ENCODE results near the gene FUT3.

FUT3 gene

GRCh38 chr19:5896365-5897076 lies 45.3 kb upstream of the FUT3 start:
- Histone ChIP-seq H3K36me3 (ENCODE audit: insufficient read depth) (no peaks in the 10 kb centered on the region), H3K9ac (no peak overlapping the region), H2AFZ (ENCODE audit: low read depth) (no peak overlapping the region), H3K4me1 (ENCODE audit: low read depth, poor library complexity, severe bottlenecking) (no peaks in the 10 kb centered on the region), H4K20me1 (ENCODE audit: insufficient read depth) (no peaks in the 10 kb centered on the region; the same call in 1 of the 2 replicates), H3K27me3 (ENCODE audit: insufficient read depth, low read depth) (no peaks in the 10 kb centered on the region), H3K4me2 (no peak overlapping the region), H3K4me3 (IDR thresholded peaks at IDR 0.05; ENCODE audit: insufficient read depth, low read depth, low read length) (no peak overlapping the region), H3K27ac (no peak overlapping the region), H3K79me2 (ENCODE audit: insufficient read depth, low read depth) (peaks cover 26% of the 10 kb centered on the region)
- TF ChIP-seq CTCF (conservative IDR thresholded peaks at IDR 0.05; ENCODE audit: low read depth, low read length): no peak

GRCh38 chr19:5895890-5896289 lies 44.6 kb upstream of the FUT3 start:
- Histone ChIP-seq H3K79me2 (ENCODE audit: insufficient read depth, low read depth) (peaks cover 19% of the 10 kb centered on the region; the same call in 1 of the 2 replicates), H3K4me2 (no peak overlapping the region), H2AFZ (ENCODE audit: low read depth) (no peak overlapping the region), H3K36me3 (ENCODE audit: insufficient read depth) (no peaks in the 10 kb centered on the region), H4K20me1 (ENCODE audit: insufficient read depth) (no peaks in the 10 kb centered on the region; the same call in 1 of the 2 replicates), H3K27me3 (ENCODE audit: insufficient read depth, low read depth) (no peaks in the 10 kb centered on the region), H3K4me3 (IDR thresholded peaks at IDR 0.05; ENCODE audit: insufficient read depth, low read depth, low read length) (no peak overlapping the region), H3K4me1 (ENCODE audit: low read depth, poor library complexity, severe bottlenecking) (no peaks in the 10 kb centered on the region), H3K9ac (no peak overlapping the region), H3K27ac (no peak overlapping the region)
- no peak for TF ChIP-seq CTCF (conservative IDR thresholded peaks at IDR 0.05; ENCODE audit: low read depth, low read length)

GRCh38 chr19:5895409-5895808 lies 44.2 kb upstream of the FUT3 start:
- H3K27ac ChIP-seq: no peak overlapping the region
- H3K27me3 ChIP-seq (ENCODE audit: insufficient read depth, low read depth): no peaks in the 10 kb centered on the region
- H3K9ac ChIP-seq: no peak overlapping the region
- TF ChIP-seq CTCF (conservative IDR thresholded peaks at IDR 0.05; ENCODE audit: low read depth, low read length): no peak
- no peaks in the 10 kb centered on the region for H3K36me3 ChIP-seq (ENCODE audit: insufficient read depth)
- H3K4me1 ChIP-seq (ENCODE audit: low read depth, poor library complexity, severe bottlenecking): no peaks in the 10 kb centered on the region
- no peak overlapping the region for H3K4me2 ChIP-seq
- no peaks in the 10 kb centered on the region; the same call in 1 of the 2 replicates for H4K20me1 ChIP-seq (ENCODE audit: insufficient read depth)
- no peak overlapping the region for H2AFZ ChIP-seq (ENCODE audit: low read depth)
- H3K79me2 ChIP-seq (ENCODE audit: insufficient read depth, low read depth): peaks cover 15% of the 10 kb centered on the region; the same call in 1 of the 2 replicates
- no peak overlapping the region for H3K4me3 ChIP-seq (IDR thresholded peaks at IDR 0.05; ENCODE audit: insufficient read depth, low read depth, low read length)

- Histone ChIP-seq H3K79me2 (ENCODE audit: insufficient read depth, low read depth) (peaks cover 9% of the 10 kb centered on the region; the same call in 1 of the 2 replicates), H3K36me3 (ENCODE audit: insufficient read depth) (no peaks in the 10 kb centered on the region), H3K27ac (no peak overlapping the region), H3K4me3 (IDR thresholded peaks at IDR 0.05; ENCODE audit: insufficient read depth, low read depth, low read length) (no peak overlapping the region), H3K9ac (no peak overlapping the region), H4K20me1 (ENCODE audit: insufficient read depth) (no peaks in the 10 kb centered on the region; the same call in 1 of the 2 replicates), H2AFZ (ENCODE audit: low read depth) (no peak overlapping the region), H3K27me3 (ENCODE audit: insufficient read depth, low read depth) (no peaks in the 10 kb centered on the region), H3K4me2 (no peak overlapping the region), H3K4me1 (ENCODE audit: low read depth, poor library complexity, severe bottlenecking) (no peaks in the 10 kb centered on the region)
- TF ChIP-seq CTCF (conservative IDR thresholded peaks at IDR 0.05; ENCODE audit: low read depth, low read length): no peak
These were observed 43.6 kb upstream of the FUT3 start for GRCh38 chr19:5894704-5895349.
